ENCODE data around the gene FARP2. TPM values are rescaled to one million over a fixed set of nuclear protein-coding genes. Genes with fewer than 3 reads are reported as not detected.

The FARP2 gene
- total and polyA plus RNA-seq, 2 of the 13 experiments (the other 11 are each of a cell fraction or from before 2014, with no cell fraction given) = 28.0 to 45.4 TPM

- peaks cover 0 to 22% of the 10 kb centered on the region in 2 experiments; a peak in 2 of 5 replicates for H3K27me3 ChIP-seq (ENCODE audit: control insufficient read depth in 1 of 2, insufficient read depth in 2 of 2, low read length in 2 of 2)
- ChIA-PET CTCF (ENCODE audit: low intra/inter-chr PET ratio, low total read pairs) (no interaction called here), POLR2A (interaction anchor here (0.8 to 1.6 kb wide), 4 partner anchors 10 to 170 kb away, joined by 3 to 5 read pairs (median 4); partner anchors contain the start of gene STK25)
- in situ Hi-C loops (cut with HindIII; ENCODE audit: extremely low pct_ligation_motif_present, low pct_unique_long_range_greater_than_20kb) = no loop called here
- H3K9me3 ChIP-seq (ENCODE audit: low read length) = no peaks in the 10 kb centered on the region
- no TSS peak for BruUV-seq (replicated peaks)
- no peaks in the 10 kb centered on the region for H3K36me3 ChIP-seq (replicated peaks in 1 of 2; ENCODE audit: control insufficient read depth in 1 of 2, insufficient read depth in 2 of 2, low read length in 2 of 2)
- ATAC-seq (peak; percentile 67), FAIRE-seq (no peak), DNase-seq (ENCODE audit: low spot score) (no peak)
- intact Hi-C loops (cut with micrococcal nuclease; ENCODE audit: unreplicated experiment) = no loop called here
- H3K4me1 ChIP-seq (ENCODE audit: insufficient read depth, low read length) = peaks cover 83% of the 10 kb centered on the region
- peak overlapping the region; percentile 13 for H3K9ac ChIP-seq (ENCODE audit: insufficient read depth, low read depth, low read length)
- no peaks in the 10 kb centered on the region for H4K20me1 ChIP-seq (ENCODE audit: insufficient read depth, low read length)
- WGBS (ENCODE audit: low lambda C conversion rate) = 52% methylated on average over 6 of the region's 26 CpGs
- no peaks in the 10 kb centered on the region for H3K79me2 ChIP-seq (ENCODE audit: insufficient read depth, low read length)
- H3K27ac ChIP-seq (ENCODE audit: extremely low read length, insufficient read depth, low read length) = no peak overlapping the region
- H3K4me2 ChIP-seq (ENCODE audit: low read depth, low read length) = peak overlapping the region; percentile 70
- no peak overlapping the region for H2AFZ ChIP-seq (ENCODE audit: low read length)
- H3K4me3 ChIP-seq (replicated peaks in 1 of 3; ENCODE audit: insufficient read depth in 1 of 3, low read depth in 2 of 3, low read length in 3 of 3) = peak overlapping the region in 2 of 3 experiments; percentile 6 to 43; a peak in 1 of 6 replicates
- TF ChIP-seq, protein P1, sequence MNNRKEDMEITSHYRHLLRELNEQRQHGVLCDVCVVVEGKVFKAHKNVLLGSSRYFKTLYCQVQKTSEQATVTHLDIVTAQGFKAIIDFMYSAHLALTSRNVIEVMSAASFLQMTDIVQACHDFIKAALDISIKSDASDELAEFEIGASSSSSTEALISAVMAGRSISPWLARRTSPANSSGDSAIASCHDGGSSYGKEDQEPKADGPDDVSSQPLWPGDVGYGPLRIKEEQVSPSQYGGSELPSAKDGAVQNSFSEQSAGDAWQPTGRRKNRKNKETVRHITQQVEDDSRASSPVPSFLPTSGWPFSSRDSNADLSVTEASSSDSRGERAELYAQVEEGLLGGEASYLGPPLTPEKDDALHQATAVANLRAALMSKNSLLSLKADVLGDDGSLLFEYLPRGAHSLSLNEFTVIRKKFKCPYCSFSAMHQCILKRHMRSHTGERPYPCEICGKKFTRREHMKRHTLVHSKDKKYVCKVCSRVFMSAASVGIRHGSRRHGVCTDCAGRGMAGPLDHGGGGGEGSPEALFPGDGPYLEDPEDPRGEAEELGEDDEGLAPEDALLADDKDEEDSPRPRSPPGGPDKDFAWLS (CRISPR knock-in tag; IDR thresholded peaks at IDR 0.05; ENCODE audit: borderline replicate concordance) = 0 out of 2 replicates have a peak, but pooled peaks have one; percentile 66
- TF ChIP-seq ZNF710 (CRISPR knock-in tag; IDR thresholded peaks at IDR 0.05; ENCODE audit: borderline replicate concordance) (0 out of 2 replicates have a peak, but pooled peaks have one; percentile 60), NFIB (CRISPR knock-in tag; IDR thresholded peaks at IDR 0.05; ENCODE audit: borderline replicate concordance) (0 out of 2 replicates have a peak, but pooled peaks have one; percentile 61), ZBTB7B (CRISPR knock-in tag; IDR thresholded peaks at IDR 0.05) (peak; percentile 75)
- TF ChIP-seq, protein P2, sequence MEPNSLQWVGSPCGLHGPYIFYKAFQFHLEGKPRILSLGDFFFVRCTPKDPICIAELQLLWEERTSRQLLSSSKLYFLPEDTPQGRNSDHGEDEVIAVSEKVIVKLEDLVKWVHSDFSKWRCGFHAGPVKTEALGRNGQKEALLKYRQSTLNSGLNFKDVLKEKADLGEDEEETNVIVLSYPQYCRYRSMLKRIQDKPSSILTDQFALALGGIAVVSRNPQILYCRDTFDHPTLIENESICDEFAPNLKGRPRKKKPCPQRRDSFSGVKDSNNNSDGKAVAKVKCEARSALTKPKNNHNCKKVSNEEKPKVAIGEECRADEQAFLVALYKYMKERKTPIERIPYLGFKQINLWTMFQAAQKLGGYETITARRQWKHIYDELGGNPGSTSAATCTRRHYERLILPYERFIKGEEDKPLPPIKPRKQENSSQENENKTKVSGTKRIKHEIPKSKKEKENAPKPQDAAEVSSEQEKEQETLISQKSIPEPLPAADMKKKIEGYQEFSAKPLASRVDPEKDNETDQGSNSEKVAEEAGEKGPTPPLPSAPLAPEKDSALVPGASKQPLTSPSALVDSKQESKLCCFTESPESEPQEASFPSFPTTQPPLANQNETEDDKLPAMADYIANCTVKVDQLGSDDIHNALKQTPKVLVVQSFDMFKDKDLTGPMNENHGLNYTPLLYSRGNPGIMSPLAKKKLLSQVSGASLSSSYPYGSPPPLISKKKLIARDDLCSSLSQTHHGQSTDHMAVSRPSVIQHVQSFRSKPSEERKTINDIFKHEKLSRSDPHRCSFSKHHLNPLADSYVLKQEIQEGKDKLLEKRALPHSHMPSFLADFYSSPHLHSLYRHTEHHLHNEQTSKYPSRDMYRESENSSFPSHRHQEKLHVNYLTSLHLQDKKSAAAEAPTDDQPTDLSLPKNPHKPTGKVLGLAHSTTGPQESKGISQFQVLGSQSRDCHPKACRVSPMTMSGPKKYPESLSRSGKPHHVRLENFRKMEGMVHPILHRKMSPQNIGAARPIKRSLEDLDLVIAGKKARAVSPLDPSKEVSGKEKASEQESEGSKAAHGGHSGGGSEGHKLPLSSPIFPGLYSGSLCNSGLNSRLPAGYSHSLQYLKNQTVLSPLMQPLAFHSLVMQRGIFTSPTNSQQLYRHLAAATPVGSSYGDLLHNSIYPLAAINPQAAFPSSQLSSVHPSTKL (CRISPR knock-in tag; IDR thresholded peaks at IDR 0.05) = 0 out of 2 replicates have a peak, but pooled peaks have one; percentile 11
- TF ChIP-seq, protein P3, sequence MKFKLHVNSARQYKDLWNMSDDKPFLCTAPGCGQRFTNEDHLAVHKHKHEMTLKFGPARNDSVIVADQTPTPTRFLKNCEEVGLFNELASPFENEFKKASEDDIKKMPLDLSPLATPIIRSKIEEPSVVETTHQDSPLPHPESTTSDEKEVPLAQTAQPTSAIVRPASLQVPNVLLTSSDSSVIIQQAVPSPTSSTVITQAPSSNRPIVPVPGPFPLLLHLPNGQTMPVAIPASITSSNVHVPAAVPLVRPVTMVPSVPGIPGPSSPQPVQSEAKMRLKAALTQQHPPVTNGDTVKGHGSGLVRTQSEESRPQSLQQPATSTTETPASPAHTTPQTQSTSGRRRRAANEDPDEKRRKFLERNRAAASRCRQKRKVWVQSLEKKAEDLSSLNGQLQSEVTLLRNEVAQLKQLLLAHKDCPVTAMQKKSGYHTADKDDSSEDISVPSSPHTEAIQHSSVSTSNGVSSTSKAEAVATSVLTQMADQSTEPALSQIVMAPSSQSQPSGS (CRISPR knock-in tag; IDR thresholded peaks at IDR 0.05) = 0 out of 2 replicates have a peak, but pooled peaks have one; percentile 21
Measured at GRCh38 chr2:241532733-241533601, 176.9 kb downstream of the FARP2 start.

All from HepG2 (cell line).